ENCODE results near the gene NUDT3.

DNA sequence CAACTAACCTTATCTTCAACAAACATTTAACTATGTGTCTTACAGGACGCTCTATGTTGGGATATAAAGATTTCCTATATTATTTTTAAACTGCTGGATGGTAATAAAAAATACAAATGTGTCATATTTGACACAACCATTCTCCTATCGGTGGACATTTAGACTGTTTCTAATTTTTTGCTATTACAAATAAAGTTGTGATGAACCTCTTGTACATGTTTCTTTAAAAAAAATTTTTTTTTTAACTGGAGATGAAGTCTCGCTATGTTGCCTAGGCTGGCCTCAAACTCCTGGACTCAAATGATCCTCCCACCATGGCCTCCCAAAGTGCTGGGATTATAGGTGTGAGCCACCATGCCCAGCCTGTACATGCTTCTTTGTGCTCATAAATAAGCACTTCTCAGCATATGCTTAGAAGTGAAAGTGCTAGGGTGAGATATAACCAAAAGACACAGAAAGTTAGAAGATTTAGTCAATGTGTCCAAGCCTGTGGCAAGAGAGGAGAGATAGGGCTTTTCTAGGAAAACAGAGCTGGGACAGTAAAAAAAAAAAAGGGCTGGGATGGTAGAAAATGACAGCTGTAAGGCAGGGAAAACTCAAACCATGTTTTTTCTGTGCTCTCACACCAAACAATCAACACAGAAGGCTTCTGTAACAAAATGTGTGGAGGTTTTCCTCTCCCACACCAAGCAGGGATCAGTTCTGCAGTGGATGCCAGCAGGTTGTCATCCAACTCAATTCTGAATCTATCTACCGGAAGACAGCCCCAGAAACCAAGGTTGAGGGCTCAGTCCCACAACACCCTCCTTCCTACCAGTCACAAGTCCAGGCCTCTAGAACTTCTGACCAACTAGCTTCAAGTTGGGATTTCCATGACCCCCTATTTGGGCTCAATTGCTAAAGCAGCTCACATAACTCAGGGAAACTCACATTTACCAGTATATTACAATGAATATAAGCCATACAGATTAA, 73.7 kb downstream of the NUDT3 start:
- TF ChIP-seq, protein P1, sequence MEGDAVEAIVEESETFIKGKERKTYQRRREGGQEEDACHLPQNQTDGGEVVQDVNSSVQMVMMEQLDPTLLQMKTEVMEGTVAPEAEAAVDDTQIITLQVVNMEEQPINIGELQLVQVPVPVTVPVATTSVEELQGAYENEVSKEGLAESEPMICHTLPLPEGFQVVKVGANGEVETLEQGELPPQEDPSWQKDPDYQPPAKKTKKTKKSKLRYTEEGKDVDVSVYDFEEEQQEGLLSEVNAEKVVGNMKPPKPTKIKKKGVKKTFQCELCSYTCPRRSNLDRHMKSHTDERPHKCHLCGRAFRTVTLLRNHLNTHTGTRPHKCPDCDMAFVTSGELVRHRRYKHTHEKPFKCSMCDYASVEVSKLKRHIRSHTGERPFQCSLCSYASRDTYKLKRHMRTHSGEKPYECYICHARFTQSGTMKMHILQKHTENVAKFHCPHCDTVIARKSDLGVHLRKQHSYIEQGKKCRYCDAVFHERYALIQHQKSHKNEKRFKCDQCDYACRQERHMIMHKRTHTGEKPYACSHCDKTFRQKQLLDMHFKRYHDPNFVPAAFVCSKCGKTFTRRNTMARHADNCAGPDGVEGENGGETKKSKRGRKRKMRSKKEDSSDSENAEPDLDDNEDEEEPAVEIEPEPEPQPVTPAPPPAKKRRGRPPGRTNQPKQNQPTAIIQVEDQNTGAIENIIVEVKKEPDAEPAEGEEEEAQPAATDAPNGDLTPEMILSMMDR (IDR thresholded peaks at IDR 0.05): no peak
- no peak for TF ChIP-seq POLR2A (IDR thresholded peaks at IDR 0.05)
